NCI-H460 (cell line): Measurements from ENCODE around the gene ESRRG. TPM values are rescaled to one million over a fixed set of nuclear protein-coding genes. Genes with fewer than 3 reads are reported as not detected.

ENCODE experiments used
- DNase-seq: peaks from one replicate; pipeline ENCODE4 v3.0.0-alpha.2; 2016; ENCODE audit warnings: low read depth; ENCODE audit errors: extremely low read depth
- total RNA-seq: library from RNA; depleted of rRNA; stranded (reverse); fragments of >200 nt; shearing (Covaris generic); gene quantifications from 2 replicates; pipeline ENCODE4 v1.2.3, GENCODE V29; 2014

ESRRG gene
- total RNA-seq, 1 experiment from 2014 or later = 0.05 TPM

DNA sequence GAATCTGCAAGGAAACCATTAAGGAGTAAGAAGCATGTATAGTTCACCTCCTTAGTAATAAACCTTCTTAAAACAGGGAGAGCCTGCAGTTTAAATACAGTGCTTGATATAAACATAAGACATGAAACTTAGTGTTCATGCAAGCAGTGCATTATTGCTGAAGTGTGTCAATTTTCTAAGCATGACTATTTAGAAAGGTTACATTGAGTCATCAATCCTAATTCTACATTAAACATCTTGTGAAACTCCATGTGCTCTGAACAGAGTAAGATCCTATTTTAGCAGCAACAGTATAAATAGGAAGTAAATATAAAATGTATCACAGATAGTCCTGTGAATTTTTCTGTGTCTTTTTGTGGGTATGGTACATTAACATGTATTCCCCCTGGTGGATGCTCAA is 135.5 kb downstream of the ESRRG start:
- no peak for DNase-seq

DNA sequence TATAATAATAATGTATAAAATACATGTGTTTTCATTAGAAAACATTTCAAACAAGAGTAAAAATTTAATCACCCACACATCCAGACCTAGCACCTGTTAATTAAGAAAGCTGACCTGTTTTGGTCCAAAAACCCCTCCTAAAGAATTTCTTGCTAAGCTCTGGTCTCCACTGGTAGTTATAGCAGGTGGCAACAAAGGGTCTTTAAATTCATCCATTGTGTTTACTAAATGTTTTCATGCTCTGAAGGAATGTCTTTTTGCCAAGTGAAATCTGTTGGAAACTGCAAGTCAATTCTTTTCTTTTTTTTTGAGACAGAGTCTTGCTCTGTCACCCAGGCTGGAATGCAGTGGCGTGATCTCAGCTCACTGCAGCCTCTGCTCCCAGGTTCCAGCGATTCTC is 141.1 kb downstream of the ESRRG start:
- DNase-seq = no peak

DNA sequence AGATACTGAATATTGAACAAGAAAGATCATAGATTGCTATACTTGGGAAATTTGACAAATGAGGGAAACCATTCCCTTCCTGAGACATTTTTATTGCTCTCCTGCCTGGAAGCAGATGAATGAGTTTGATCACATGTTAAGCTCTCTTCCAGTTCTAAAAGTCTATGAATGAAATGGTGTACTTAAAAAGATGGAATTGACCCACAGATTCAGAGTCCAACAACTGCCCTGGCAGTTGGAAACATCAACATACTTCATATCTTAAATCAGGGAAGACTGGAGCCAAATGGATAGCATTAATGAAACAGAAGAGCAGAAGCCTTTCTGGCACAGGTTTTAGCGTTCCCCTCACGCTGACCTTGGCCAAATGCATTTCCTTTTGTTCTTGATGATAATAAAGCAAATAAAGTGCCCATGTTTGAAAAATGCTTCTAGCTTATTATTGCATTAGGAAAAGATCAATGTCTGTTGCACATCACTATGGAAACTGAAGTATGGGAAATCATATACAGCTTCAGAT is 142.6 kb downstream of the ESRRG start:
- no peak for DNase-seq

DNA sequence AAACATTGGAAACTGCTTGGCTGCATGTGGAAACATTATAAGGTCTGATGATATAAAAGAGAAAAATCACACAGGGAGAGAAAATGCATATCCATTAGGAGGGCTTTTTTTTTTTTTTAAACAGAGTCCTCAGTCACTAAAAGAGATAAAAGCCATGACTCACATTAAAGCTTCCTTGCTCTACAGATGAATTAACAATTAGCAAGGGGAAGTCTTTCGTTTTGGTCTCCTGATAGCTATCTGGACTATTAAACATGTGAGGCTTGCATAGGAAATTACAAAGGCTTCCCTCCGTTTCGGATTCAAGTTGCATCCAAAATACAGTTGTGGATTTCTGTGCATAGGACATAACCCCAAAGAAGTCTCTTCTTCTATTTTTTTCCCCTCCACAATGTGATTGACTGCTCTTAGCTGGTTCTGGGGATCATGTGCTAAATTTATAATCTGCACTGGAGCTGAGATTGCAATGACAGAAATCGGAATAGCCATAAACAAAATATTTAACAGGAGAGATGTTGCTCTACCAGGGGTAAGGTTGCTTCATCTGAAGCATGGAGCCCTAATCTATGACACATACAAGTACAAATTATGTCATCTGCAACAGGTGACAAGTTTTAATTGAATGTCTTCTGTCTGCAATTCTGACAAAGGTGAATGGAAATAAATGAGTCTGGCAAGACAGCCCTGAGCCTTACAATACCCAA is 146.8 kb downstream of the ESRRG start:
- DNase-seq = no peak

DNA sequence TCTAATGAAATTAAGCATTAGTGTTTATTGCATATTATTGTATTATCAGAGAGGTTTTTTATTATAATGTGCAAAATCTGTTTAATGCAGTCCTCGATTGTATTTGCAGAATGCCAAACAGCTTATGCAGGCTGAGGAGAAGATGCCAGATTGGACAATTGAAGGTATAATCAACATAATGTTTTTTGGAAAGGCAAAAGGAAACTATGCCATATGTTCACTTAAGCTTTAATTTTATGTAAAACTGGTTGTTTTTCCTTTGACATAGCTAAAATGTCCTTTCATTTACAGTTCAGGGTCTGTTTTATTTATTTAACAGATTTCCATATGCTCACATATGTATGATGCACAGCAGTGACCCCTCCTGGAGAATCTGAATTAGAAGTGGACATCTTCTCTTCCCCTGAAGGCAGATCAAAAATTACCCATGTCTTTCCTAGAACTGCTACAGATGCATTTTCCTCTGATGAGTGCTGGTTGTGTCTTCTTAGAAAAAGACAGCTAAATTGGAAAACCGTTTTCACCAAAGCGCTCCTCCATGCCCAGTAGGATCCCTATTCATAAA is 156.5 kb downstream of the ESRRG start:
- DNase-seq = peak; percentile 19

DNA sequence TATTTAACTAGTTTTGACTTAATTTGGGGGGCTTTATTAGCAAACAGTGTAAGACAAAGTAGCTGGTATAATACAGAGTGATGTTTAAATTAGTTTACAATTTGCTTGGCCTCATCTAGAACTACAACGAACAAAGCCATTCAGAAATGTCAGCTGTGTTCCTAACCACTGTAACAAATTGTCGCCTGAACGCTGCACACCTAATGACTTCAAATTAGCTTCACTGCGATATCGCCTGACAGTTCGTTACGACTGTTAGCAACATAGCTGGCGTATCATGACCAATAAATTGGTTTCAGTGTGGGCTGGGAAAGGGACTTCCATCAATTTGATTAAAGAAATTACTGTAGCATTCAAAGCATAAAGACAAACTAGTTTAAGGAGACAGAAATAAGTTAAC is 160.1 kb downstream of the ESRRG start:
- DNase-seq = no peak

DNA sequence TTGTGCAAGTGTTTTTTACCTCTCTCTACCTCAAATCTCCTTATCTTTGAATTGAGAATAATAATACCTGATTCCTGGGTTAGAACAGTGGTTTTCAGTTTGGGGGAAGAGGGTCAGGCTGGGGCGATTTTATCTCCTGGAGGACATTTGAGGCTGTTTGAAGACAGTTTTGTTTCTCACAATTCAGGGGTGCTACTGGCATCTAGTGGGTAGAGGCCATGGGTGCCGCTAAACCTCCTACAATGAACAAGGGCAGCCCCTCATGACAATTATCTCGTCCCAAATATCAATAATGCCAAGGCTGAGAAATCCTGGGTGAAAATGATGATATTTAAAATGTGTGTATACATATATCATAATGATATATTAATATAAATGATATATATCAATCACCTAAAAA is 160.8 kb downstream of the ESRRG start:
- DNase-seq = peak; percentile 32

DNA sequence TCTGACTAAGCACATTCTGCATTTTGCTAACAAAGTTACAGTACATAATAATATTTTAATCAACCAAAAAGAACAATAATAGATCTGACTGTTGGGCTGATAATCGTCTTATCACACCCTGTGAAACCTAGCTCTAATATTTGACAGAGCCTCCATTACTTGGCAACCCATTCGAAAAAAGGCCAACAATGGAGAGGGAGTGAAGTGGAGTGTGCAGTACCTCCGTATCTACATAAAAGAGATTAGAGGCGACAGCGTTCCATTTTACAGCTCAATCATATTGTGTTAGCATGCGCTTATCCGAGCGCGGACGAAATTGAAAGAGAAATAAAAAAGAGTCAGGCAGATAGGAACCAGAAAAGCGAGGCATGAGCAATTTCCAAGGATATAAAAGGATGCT is 162.7 kb downstream of the ESRRG start:
- no peak for DNase-seq

DNA sequence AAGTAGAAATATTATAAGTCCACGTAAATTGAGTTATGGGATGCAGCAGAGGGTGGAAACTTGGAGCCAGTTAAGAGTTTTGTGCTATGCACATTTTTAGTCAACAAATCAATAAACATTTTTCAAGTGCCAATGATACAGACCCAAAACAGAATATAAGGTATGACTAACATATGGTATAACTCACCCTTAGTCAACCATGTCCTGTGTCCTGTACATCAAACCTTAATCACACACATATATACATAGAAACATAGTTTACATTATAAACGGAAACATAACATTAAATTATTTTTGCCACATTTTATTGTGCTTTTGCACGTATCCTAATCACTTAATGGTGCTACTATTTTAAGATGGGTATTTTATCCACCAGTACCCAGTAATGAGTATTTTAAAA is 163.9 kb downstream of the ESRRG start:
- DNase-seq = no peak

DNA sequence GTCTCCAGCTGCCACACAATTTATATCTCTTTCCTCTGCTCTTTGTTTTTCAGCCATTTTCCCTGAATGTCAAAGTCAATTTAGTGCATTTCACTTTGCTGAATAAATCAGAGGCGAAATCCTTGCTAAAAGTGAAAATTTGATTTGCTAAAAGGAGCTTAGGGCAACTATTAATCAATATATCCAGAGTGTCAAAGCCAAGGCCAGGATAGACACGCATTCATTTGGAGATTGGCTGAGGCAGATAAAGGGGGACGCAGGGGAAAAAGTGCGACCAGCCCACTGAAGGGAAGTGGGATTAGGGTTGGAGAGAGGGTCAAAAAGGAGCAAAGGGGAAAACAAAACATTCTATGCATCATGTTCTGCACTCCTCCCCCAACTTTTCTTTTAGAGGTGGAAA is 167.6 kb downstream of the ESRRG start:
- DNase-seq = no peak

DNA sequence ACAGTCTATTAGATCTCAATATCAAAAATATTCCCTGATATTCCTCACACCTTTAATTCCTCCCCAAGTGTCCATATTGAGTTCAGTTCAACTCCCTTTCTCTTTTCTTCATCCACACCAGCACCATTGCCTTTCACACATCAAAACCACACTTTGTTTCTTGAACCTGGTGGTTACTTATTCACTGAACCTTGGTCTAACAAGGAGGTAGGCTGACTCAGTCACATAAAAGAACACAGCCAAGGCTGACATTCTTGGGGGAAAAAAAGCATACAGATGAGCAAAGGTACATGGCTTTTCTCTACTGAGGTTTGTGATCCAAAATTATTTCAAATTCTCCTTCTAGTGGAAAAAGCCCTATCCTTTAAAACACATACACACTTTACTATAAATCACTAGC is 168.3 kb downstream of the ESRRG start:
- no peak for DNase-seq

DNA sequence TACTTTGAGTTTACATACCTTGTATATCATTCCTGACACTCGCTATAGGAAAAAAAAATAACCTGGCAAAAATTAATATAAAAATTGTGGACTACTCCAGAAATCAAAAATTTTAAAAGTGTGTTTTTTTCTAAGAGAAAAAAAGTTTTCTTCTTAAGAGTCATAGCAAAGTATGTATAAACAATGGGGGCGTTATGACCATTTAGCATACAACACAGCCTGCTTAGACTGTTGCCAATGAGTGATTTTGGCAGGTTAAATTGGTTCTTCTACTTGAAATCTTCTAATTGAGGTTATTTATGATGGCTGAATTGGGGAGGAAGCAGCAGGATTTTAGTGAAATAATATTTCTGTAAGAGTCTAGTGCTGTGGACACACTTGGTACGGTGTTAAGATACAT is 169.5 kb downstream of the ESRRG start:
- no peak for DNase-seq

DNA sequence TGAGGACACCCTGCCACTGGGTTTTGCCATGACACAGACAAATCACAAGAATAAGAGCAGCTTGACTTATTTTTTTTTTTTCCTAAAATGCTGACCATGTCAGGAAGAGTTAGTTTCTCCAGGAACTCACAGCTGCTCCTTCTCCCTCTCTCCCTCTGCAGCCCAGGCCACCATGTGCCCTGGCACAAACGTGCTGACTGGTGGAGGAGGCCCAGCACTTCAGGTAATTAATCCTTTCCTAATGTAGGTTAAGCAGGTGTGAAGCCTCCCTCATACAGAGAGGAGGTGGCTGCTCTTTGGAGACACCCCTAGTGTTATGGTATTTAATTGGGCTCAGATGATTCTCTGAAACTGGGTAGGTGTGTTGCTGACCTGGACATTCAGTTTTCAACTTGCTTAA is 170.2 kb downstream of the ESRRG start:
- no peak for DNase-seq

DNA sequence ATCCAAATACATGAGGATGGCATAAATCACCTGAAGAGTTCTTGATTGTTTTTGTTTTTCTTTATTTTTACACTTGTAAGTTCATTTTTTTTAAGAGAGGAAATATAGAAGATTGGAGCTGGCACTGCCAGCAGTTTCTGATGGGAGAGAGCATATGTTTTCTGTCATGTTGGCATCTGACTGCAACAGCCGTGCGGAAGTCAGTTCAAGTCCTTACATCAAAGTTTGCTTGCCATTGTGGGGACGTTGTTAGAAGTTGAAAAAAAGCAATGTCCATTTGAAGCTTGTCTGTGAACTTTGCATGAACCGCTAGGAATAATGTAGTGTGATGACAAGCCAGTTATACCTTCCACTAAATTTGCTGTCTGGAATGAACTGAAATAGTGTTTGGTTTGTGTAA is 173.4 kb downstream of the ESRRG start:
- no peak for DNase-seq

DNA sequence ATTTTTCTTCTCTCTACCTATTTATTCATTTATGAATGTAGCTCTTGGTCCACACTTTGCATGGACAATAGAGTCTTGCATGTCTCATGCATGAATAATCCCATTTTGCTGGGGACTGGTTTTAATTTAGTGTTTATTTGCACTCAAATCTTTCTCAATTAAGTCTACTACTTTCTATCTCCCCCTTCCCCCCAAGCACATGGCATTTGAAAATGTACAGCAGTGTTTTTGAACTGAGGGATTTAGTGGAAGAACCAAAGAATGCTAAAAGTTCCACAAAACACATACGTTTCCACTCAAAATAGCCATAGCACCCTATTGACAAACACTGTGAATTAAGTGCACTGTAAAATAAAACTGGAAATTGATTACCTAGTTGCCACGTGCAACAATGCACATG is 180.5 kb downstream of the ESRRG start:
- DNase-seq = no peak

DNA sequence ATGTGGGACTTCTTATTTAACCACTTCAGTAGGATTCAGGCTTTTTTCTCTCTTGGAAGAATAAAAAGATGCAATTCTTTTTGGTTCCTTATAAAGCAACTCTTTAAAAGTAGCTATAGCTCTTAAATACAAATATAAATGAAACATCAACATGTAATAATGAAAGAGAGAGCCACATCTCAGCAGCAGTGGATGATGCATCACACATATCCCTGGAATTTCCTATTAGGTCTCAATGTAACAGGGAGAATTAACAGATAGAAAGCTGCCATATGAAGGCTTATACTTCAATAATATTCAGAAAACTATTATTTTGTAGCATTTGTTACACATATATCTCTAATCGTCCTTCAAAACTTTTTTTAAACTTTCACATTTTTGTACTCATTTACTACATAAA is 181.0 kb downstream of the ESRRG start:
- DNase-seq = no peak

DNA sequence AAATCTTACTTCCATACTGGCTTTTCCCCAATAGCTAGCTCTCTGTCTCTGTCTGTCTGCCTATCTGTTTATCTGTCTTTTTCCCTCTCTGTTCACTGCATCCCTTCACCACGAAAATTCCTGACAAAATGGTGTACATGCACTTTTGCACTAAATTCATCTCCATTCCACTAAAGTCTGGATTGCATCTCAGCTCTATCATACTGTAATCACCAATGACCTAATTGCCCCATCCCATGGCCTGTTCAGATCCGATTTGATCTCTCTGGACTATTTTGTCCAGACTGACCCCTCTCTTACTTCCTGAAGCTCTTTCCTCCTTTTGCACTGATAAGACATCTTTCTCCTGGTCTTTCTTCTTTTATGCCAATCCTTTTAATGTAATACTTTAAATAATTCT is 187.5 kb downstream of the ESRRG start:
- DNase-seq = no peak

DNA sequence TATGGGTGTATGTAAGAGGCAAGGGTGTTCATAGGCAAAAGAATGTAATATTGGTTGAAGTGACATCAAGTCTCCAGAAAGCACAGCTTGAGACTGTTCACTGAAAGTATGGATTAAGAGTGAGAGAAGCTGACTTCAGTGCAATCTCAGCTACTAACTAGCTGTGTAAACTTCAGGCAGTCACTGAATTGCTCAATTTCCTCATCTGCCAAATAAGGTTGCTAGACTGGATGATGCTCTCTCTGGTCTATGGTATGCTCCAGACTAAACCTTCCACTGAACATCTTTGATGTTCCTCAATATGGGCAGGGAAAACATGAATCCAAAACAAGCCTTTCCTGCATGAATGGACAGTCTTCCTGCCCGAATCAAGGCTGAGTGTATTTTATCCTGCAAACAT is 188.2 kb downstream of the ESRRG start:
- no peak for DNase-seq

DNA sequence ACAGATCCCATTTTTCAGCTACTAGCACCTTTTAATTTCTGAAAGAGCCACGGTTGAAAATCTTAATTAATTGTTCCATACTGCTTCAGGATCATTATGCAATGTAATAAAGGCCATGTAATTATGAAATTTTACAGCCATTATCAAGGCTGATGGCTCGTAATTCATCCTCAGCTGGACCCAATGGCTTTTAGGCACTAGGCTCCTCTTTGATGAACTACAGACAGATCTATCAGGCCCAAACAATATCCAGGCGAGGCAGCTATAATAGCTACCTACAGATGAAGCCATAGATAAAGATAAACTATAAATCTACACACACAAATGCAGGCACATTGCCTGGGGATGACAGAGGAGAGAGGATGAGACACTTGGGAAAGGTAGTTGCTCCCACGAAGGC is 189.5 kb downstream of the ESRRG start:
- DNase-seq = no peak

DNA sequence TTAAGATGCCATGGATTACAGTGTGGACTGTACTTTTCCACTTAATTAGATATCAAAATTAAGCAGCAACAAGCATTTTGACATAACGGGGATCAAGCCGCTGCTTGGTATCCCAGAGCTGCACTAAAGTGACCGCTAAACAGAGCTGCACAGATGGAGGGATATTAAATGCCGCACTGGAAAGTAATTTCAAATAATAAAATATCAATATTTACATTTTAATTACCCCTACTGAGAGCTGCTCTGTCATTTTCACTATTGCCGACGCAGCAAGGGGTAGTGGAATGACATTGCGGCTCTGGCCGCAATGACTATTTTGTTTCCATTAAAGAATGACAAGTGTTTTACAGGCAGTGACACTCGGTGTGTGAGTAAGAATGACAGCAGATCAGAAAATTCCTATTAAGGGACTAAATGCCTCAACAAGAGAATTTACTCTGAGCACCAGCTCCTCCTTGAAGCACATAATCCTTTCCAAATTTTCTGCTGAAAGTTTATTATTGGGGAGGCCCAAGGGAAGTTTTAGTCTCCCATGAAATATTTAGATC is 190.9 kb downstream of the ESRRG start:
- no peak for DNase-seq

DNA sequence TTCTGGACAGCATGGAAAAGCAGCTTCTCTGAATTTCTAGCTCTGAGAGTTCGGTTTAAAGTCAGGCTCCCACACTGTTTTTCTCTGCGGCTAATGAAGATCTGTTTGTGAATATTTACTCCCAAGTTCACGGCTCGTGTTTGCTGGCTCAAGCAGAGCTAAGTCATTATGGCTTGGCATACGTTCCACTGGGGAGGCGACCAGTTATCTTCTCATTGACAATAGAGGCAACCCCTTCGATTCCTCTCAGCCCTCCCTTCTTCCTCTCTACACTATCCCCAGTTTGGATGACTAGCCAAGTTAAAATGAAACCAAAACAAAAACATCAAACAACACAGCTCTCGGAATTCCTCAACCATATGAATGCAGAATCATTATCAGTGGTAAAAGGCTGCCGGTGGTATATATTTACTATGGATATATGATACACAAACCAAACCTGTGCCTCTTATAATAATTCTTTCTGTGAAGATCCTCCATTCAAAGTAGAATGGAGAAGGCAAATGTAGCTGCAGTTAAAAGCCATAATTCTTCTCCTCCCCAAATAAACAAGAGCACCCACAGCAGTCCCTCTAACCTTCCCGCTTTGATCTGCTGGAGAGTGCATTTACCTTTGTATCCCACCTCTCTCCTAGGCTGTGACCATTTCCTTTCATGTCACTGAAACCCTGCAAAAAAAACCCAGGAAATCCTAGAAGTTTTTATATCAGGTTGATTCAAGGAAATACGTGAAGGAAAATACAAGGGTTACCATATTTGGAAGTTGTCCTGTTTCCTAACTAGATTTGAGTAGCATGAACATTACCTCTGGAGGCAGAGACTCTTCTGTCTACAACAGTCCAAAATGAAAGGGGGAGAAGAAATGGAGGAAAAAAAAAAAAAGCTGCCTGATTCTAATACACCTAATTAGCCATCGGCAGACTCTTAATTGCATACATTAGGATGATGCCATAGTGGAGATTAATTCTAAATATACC is 191.7 kb downstream of the ESRRG start:
- DNase-seq = peak; percentile 27
